GM10248 (cell line): ENCODE data around the gene ERN1.
A peak's percentile ranks its signal among the peaks of the same experiment; 100 is the strongest.

Experiments used
- CTCF ChIA-PET: fragments of 300-600 bp; sonication (Branson Sonifier 250); formaldehyde crosslinking; extraction: SDS; loops from one replicate; lab custom pipeline; 2021; ENCODE audit warnings: antibody characterized with exemption; lab: Yijun Ruan, JAX
- POLR2A ChIA-PET: fragments of 350-650 bp; sonication (Branson Sonifier 250); formaldehyde crosslinking; extraction: SDS; loops from one replicate; lab custom pipeline; 2020; ENCODE audit warnings: antibody characterized with exemption; lab: Yijun Ruan, JAX
- DNase-seq: peaks from one replicate; pipeline ENCODE4 v3.0.0; 2012; ENCODE audit errors: extremely low spot score
- TF ChIP-seq, protein P1 (sequence below): IDR thresholded peaks from 2 replicates; pipeline ENCODE4 v1.5.1; 2012; ENCODE audit warnings: mild to moderate bottlenecking, low read depth; ENCODE audit errors: extremely low read depth, missing control alignments, control extremely low read depth

ERN1 gene

GRCh38 chr17:64073771-64074703 lies 55.9 kb downstream of the ERN1 start:
- POLR2A ChIA-PET: interaction anchor here (0.5 to 1.2 kb wide), 5 partner anchors 13 to 72 kb away, joined by 3 to 15 read pairs (median 4); partner anchors contain the start of gene ERN1
- TF ChIP-seq, protein P1, sequence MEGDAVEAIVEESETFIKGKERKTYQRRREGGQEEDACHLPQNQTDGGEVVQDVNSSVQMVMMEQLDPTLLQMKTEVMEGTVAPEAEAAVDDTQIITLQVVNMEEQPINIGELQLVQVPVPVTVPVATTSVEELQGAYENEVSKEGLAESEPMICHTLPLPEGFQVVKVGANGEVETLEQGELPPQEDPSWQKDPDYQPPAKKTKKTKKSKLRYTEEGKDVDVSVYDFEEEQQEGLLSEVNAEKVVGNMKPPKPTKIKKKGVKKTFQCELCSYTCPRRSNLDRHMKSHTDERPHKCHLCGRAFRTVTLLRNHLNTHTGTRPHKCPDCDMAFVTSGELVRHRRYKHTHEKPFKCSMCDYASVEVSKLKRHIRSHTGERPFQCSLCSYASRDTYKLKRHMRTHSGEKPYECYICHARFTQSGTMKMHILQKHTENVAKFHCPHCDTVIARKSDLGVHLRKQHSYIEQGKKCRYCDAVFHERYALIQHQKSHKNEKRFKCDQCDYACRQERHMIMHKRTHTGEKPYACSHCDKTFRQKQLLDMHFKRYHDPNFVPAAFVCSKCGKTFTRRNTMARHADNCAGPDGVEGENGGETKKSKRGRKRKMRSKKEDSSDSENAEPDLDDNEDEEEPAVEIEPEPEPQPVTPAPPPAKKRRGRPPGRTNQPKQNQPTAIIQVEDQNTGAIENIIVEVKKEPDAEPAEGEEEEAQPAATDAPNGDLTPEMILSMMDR: no peak
- peak; percentile 71 for DNase-seq
- CTCF ChIA-PET: interaction anchor here (0.7 to 4.7 kb wide), 17 partner anchors 10 to 346 kb away, joined by 3 to 57 read pairs (median 4); no protein-coding TSS in a partner anchor

DNA sequence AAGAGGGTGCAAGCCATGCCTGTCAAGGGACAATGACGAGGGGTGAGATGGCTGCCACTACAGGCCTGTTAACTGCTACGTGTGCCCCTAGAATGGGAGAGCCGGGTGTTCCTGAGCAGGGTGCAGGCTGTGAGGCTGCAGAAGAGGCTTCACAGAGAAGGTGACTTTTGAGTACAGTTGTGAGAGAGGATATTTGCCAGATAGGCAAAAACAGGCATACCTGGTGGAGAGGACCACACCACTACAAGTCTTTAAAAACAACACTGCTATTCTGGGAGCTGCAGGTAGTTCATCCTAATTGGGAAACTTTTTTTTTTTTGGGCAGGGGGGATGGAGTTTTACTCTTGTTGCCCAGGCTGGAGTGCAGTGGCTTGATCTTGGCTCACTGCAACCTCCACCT lies 58.8 kb downstream of the ERN1 start:
- CTCF ChIA-PET: interaction anchor here (1.3 to 3.7 kb wide), 4 partner anchors 10 to 62 kb away, joined by 3 to 15 read pairs (median 4); no protein-coding TSS in a partner anchor
- POLR2A ChIA-PET: no interaction called here
- no peak for DNase-seq
- TF ChIP-seq, protein P1: no peak

DNA sequence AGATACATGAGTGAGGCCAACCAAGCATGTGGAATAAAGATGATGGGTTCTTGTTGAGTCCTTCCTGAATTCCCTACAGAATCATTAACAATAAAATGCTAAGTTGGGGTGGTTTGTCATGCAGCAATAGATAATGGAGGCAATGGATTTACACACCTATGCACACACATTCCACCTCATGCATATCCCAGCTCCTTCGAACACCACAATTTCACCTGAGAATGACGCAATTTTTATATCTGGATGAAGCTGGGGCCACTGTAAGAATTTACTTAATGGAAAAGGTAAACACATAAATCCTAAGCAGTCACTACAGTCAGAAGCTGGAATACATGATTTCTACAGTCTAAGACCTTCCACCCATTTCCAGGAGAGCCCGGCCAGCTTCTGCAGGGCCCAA lies 59.7 kb downstream of the ERN1 start:
- DNase-seq: no peak
- CTCF ChIA-PET: interaction anchor here (1.4 to 3.7 kb wide), 5 partner anchors 9 to 63 kb away, joined by 3 to 15 read pairs (median 4); no protein-coding TSS in a partner anchor
- POLR2A ChIA-PET: no interaction called here
- TF ChIP-seq, protein P1: no peak

- ChIA-PET POLR2A (no interaction called here), CTCF (interaction anchor here (1.2 to 3.7 kb wide), 5 partner anchors 11 to 64 kb away, joined by 3 to 15 read pairs (median 4); no protein-coding TSS in a partner anchor)
- TF ChIP-seq, protein P1: no peak
- no peak for DNase-seq
Measured at GRCh38 chr17:64069143-64069542, 60.8 kb downstream of the ERN1 start.

- CTCF ChIA-PET: interaction anchor here (2.2 to 8.5 kb wide), 2 partner anchors 11 to 66 kb away, joined by 7 to 115 read pairs; no protein-coding TSS in a partner anchor
- POLR2A ChIA-PET: no interaction called here
Measured at GRCh38 chr17:64067657-64068056, 62.3 kb downstream of the ERN1 start.

GRCh38 chr17:64066716-64067115 lies 63.2 kb downstream of the ERN1 start:
- POLR2A ChIA-PET: no interaction called here
- CTCF ChIA-PET: interaction anchor here (1.4 to 8.5 kb wide), 4 partner anchors 11 to 67 kb away, joined by 4 to 115 read pairs (median 11); no protein-coding TSS in a partner anchor
- no peak for DNase-seq
- TF ChIP-seq, protein P1: no peak

More at GRCh38 chr17:64067657-64068056, 62.3 kb downstream of the ERN1 start:
- no peak for DNase-seq
- TF ChIP-seq, protein P1: no peak
